Measurements from ENCODE around the gene TSEN15. TPM values are rescaled to one million over a fixed set of nuclear protein-coding genes. Genes with fewer than 3 reads are reported as not detected.
"Not testable (repeated sequence)": the region's sequence is repeated elsewhere in the genome, so short reads cannot be mapped to it uniquely, and the experiment has no call there.

The TSEN15 gene
- total RNA-seq, 1 donor from 2014 or later = 19.6 TPM

GRCh38 chr1:184085667-184086066, 34.1 kb downstream of the TSEN15 start:
- TF ChIP-seq CTCF (IDR thresholded peaks at IDR 0.05; ENCODE audit: unreplicated experiment) = no peak
- Mint-ChIP-seq H3K4me3 (ENCODE audit: unreplicated experiment) (no peak overlapping the region), H3K9me3 (ENCODE audit: unreplicated experiment) (no peaks in the 10 kb centered on the region), H3K27me3 (ENCODE audit: unreplicated experiment) (no peaks in the 10 kb centered on the region), H3K36me3 (ENCODE audit: low read depth, unreplicated experiment) (no peaks in the 10 kb centered on the region), H3K4me1 (ENCODE audit: unreplicated experiment) (peaks cover 8% of the 10 kb centered on the region), H3K27ac (ENCODE audit: unreplicated experiment) (no peak overlapping the region)
- no peak for DNase-seq (ENCODE audit: low spot score)

- no peaks in the 10 kb centered on the region for H3K9me3 Mint-ChIP-seq (ENCODE audit: unreplicated experiment)
- TF ChIP-seq CTCF (IDR thresholded peaks at IDR 0.05; ENCODE audit: unreplicated experiment) = no peak
- H3K27me3 Mint-ChIP-seq (ENCODE audit: unreplicated experiment) = no peaks in the 10 kb centered on the region
- no peak overlapping the region for H3K27ac Mint-ChIP-seq (ENCODE audit: unreplicated experiment)
- no peak overlapping the region for H3K4me3 Mint-ChIP-seq (ENCODE audit: unreplicated experiment)
- H3K4me1 Mint-ChIP-seq (ENCODE audit: unreplicated experiment) = peaks cover 10% of the 10 kb centered on the region
- DNase-seq (ENCODE audit: low spot score) = no peak
- H3K36me3 Mint-ChIP-seq (ENCODE audit: low read depth, unreplicated experiment) = no peaks in the 10 kb centered on the region
These were observed 36.5 kb downstream of the TSEN15 start for GRCh38 chr1:184088037-184088436.

- H3K9me3 Mint-ChIP-seq (ENCODE audit: unreplicated experiment) = no peaks in the 10 kb centered on the region
- H3K27ac Mint-ChIP-seq (ENCODE audit: unreplicated experiment) = no peak overlapping the region
- peaks cover 6% of the 10 kb centered on the region for H3K4me1 Mint-ChIP-seq (ENCODE audit: unreplicated experiment)
- no peak overlapping the region for H3K4me3 Mint-ChIP-seq (ENCODE audit: unreplicated experiment)
- peaks cover 5% of the 10 kb centered on the region for H3K36me3 Mint-ChIP-seq (ENCODE audit: low read depth, unreplicated experiment)
- TF ChIP-seq CTCF (IDR thresholded peaks at IDR 0.05; ENCODE audit: unreplicated experiment) = no peak
- H3K27me3 Mint-ChIP-seq (ENCODE audit: unreplicated experiment) = no peaks in the 10 kb centered on the region
- DNase-seq (ENCODE audit: low spot score) = no peak
These were observed 41.5 kb downstream of the TSEN15 start for GRCh38 chr1:184093071-184093470.

- peaks cover 9% of the 10 kb centered on the region for H3K36me3 Mint-ChIP-seq (ENCODE audit: low read depth, unreplicated experiment)
- H3K9me3 Mint-ChIP-seq (ENCODE audit: unreplicated experiment) = no peaks in the 10 kb centered on the region
- no peaks in the 10 kb centered on the region for H3K27me3 Mint-ChIP-seq (ENCODE audit: unreplicated experiment)
- no peak for DNase-seq (ENCODE audit: low spot score)
- H3K27ac Mint-ChIP-seq (ENCODE audit: unreplicated experiment) = no peak overlapping the region
- peaks cover 6% of the 10 kb centered on the region for H3K4me1 Mint-ChIP-seq (ENCODE audit: unreplicated experiment)
- H3K4me3 Mint-ChIP-seq (ENCODE audit: unreplicated experiment) = no peak overlapping the region
- TF ChIP-seq CTCF (IDR thresholded peaks at IDR 0.05; ENCODE audit: unreplicated experiment) = no peak
These were observed 44.5 kb downstream of the TSEN15 start for GRCh38 chr1:184096005-184096404.

- not testable (repeated sequence) for H3K36me3 Mint-ChIP-seq (ENCODE audit: low read depth, unreplicated experiment); H3K9me3 Mint-ChIP-seq (ENCODE audit: unreplicated experiment); H3K27ac Mint-ChIP-seq (ENCODE audit: unreplicated experiment); H3K27me3 Mint-ChIP-seq (ENCODE audit: unreplicated experiment); H3K4me3 Mint-ChIP-seq (ENCODE audit: unreplicated experiment); H3K4me1 Mint-ChIP-seq (ENCODE audit: unreplicated experiment); DNase-seq (ENCODE audit: low spot score)
These were observed 45.0 kb downstream of the TSEN15 start for GRCh38 chr1:184096580-184096979.

- no peaks in the 10 kb centered on the region for H3K27me3 Mint-ChIP-seq (ENCODE audit: unreplicated experiment)
- H3K27ac Mint-ChIP-seq (ENCODE audit: unreplicated experiment) = no peak overlapping the region
- H3K4me1 Mint-ChIP-seq (ENCODE audit: unreplicated experiment) = peaks cover 2% of the 10 kb centered on the region
- no peak for TF ChIP-seq CTCF (IDR thresholded peaks at IDR 0.05; ENCODE audit: unreplicated experiment)
- peaks cover 8% of the 10 kb centered on the region for H3K36me3 Mint-ChIP-seq (ENCODE audit: low read depth, unreplicated experiment)
- H3K4me3 Mint-ChIP-seq (ENCODE audit: unreplicated experiment) = no peak overlapping the region
- H3K9me3 Mint-ChIP-seq (ENCODE audit: unreplicated experiment) = no peaks in the 10 kb centered on the region
- DNase-seq (ENCODE audit: low spot score) = no peak
These were observed 49.6 kb downstream of the TSEN15 start for GRCh38 chr1:184101141-184101540.
